ENCODE data around the gene CASP4.

CASP4 gene

DNA sequence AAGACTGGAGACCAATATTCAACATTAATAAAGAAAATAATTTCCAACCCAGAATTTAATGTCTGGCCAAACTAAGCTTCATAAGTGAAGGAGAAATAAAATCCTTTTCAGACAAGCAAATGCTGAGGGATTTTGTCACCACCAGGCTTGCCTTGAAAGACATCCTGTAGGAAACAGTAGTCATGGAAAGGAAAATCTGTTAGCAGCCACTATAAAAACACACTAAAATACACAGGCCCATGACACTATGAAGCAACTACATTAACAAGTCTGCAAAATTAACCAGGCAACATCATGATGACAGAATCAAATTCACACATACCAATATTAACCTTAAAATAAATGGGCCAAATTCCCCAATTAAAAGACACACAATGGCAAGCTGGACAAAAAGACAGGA, 2.4 kb upstream of the CASP4 start:
- Histone ChIP-seq H3K4me3 (ENCODE audit: insufficient read length, low read depth) (no peak overlapping the region), H3K36me3 (ENCODE audit: insufficient read depth, insufficient read length, low read length) (no peaks in the 10 kb centered on the region), H3K4me1 (ENCODE audit: insufficient read depth, insufficient read length) (no peaks in the 10 kb centered on the region), H3K9me3 (ENCODE audit: insufficient read depth, low read length) (peaks cover 11% of the 10 kb centered on the region), H3K9ac (ENCODE audit: insufficient read length, low read depth) (no peak overlapping the region), H3K27me3 (ENCODE audit: insufficient read depth, insufficient read length) (no peaks in the 10 kb centered on the region)
- TF ChIP-seq ZNF274 (IDR thresholded peaks at IDR 0.05; ENCODE audit: low read depth, low read length) (no peak), SUZ12 (IDR thresholded peaks at IDR 0.05; ENCODE audit: extremely low read depth, insufficient read depth, insufficient read length) (no peak), YY1 (IDR thresholded peaks at IDR 0.05; ENCODE audit: insufficient read depth, insufficient read length) (no peak)
- no peak for DNase-seq (ENCODE audit: low read depth, low spot score)

DNA sequence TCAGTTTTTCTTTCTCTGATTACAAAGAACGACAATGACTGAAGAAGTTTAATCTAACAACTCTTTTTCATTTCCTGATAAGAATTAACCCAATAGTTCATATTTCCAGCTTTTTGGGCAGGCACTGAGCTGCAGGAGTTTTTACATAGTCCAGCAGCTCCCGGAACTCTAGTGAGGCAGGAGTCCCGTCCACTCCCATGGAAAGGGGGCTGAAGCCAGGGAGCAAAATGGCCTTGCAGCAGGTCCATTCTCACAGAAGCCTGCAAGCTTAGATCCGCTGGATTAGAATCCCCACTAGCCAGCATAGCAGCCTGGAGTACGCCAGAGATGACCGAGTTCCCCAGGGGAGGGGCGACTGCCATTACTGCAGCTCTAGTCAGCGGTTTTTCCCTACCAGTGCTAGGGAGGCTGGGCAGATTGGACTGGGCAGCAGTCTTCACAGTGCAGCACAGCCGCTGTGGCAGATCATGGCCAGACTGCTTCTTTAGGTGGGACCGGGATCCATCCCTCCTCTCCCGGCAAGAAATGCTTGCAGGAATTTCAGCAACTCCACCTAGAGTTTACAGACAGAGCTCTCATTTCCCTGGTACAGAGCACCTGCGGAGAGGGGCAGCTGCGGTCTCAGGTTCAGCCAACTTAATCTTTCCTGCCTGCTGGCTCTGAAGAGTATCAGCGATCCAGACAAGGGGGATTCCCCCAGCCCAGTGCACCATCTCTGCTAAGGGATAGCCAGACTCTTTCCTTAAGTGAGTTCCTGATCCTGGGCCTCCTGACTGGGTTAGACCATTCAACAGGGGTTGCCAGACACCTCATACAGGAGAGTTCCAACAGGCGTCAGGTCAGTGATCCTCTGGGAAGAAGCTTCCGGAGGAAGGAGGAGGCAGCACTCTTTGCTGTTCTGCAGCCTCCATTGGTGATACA, 742 bp upstream of the CASP4 start:
- Histone ChIP-seq H3K9ac (ENCODE audit: insufficient read length, low read depth) (no peak overlapping the region), H3K36me3 (ENCODE audit: insufficient read depth, insufficient read length, low read length) (no peaks in the 10 kb centered on the region), H3K9me3 (ENCODE audit: insufficient read depth, low read length) (peaks cover 11% of the 10 kb centered on the region), H3K4me3 (ENCODE audit: insufficient read length, low read depth) (no peak overlapping the region), H3K27me3 (ENCODE audit: insufficient read depth, insufficient read length) (no peaks in the 10 kb centered on the region), H3K4me1 (ENCODE audit: insufficient read depth, insufficient read length) (no peaks in the 10 kb centered on the region)
- TF ChIP-seq SUZ12 (IDR thresholded peaks at IDR 0.05; ENCODE audit: extremely low read depth, insufficient read depth, insufficient read length): no peak
- no peak for TF ChIP-seq YY1 (IDR thresholded peaks at IDR 0.05; ENCODE audit: insufficient read depth, insufficient read length)
- no peak for TF ChIP-seq ZNF274 (IDR thresholded peaks at IDR 0.05; ENCODE audit: low read depth, low read length)
- DNase-seq (ENCODE audit: low read depth, low spot score): no peak

- no peak overlapping the region for H3K4me3 ChIP-seq (ENCODE audit: insufficient read length, low read depth)
- H3K27me3 ChIP-seq (ENCODE audit: insufficient read depth, insufficient read length): no peaks in the 10 kb centered on the region
- TF ChIP-seq ZNF274 (IDR thresholded peaks at IDR 0.05; ENCODE audit: low read depth, low read length): no peak
- no peak for TF ChIP-seq YY1 (IDR thresholded peaks at IDR 0.05; ENCODE audit: insufficient read depth, insufficient read length)
- no peak for TF ChIP-seq SUZ12 (IDR thresholded peaks at IDR 0.05; ENCODE audit: extremely low read depth, insufficient read depth, insufficient read length)
- H3K9me3 ChIP-seq (ENCODE audit: insufficient read depth, low read length): 0 out of 2 replicates have a peak, but pooled peaks cover under 1% of the 10 kb centered on the region
- H3K36me3 ChIP-seq (ENCODE audit: insufficient read depth, insufficient read length, low read length): no peaks in the 10 kb centered on the region
- no peak for DNase-seq (ENCODE audit: low read depth, low spot score)
- no peak overlapping the region for H3K9ac ChIP-seq (ENCODE audit: insufficient read length, low read depth)
- no peaks in the 10 kb centered on the region for H3K4me1 ChIP-seq (ENCODE audit: insufficient read depth, insufficient read length)
Observed at GRCh38 chr11:104967534-104968354, 630 bp downstream of the CASP4 start.

DNA sequence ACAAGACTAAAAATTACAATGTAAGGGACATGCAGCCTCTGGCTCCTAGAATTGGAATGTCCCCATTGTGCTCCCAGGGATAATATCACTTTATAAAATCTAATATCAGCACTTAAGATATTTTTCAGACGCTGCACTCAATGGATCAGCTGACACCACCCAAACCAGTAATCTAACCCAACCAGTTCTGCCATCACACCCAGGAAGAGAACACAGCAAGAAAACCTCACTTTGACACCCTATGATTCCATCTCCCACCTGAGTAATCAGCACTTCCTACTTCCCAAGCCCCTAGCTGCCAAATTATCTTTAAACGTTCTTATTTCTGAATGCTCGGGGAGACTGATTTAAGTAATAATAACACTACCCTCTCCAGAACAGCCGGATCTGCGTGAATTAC, 2.6 kb downstream of the CASP4 start:
- DNase-seq (ENCODE audit: low read depth, low spot score): no peak
- Histone ChIP-seq H3K4me1 (ENCODE audit: insufficient read depth, insufficient read length) (no peaks in the 10 kb centered on the region), H3K4me3 (ENCODE audit: insufficient read length, low read depth) (no peak overlapping the region)

DNA sequence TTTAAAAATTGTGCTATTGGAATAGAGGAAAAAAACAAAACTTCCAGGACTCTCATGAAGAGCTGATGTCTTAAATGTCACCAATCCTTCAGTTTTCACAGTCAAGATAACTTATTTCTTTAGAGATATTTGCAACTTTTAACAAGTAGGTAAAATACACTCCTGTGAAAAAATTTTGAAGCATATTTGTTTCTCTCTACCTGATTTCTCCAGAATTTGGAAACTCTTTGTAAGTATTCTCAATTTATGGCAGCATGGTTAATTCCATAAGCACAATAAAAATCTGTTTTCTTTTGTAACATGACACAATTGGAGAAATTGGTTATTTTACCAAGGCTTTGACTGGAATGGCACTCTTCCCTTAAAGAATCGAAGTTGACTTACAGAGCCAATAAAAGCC, 4.1 kb downstream of the CASP4 start:
- Histone ChIP-seq H3K27me3 (ENCODE audit: insufficient read depth, insufficient read length) (no peaks in the 10 kb centered on the region), H3K4me3 (ENCODE audit: insufficient read length, low read depth) (no peak overlapping the region), H3K9me3 (ENCODE audit: insufficient read depth, low read length) (no peaks in the 10 kb centered on the region), H3K4me1 (ENCODE audit: insufficient read depth, insufficient read length) (no peaks in the 10 kb centered on the region), H3K9ac (ENCODE audit: insufficient read length, low read depth) (no peak overlapping the region), H3K36me3 (ENCODE audit: insufficient read depth, insufficient read length, low read length) (no peaks in the 10 kb centered on the region)
- TF ChIP-seq ZNF274 (IDR thresholded peaks at IDR 0.05; ENCODE audit: low read depth, low read length) (no peak), YY1 (IDR thresholded peaks at IDR 0.05; ENCODE audit: insufficient read depth, insufficient read length) (no peak), SUZ12 (IDR thresholded peaks at IDR 0.05; ENCODE audit: extremely low read depth, insufficient read depth, insufficient read length) (no peak)
- no peak for DNase-seq (ENCODE audit: low read depth, low spot score)

More for the DNA sequence above, 2.6 kb downstream of the CASP4 start:
- TF ChIP-seq SUZ12 (IDR thresholded peaks at IDR 0.05; ENCODE audit: extremely low read depth, insufficient read depth, insufficient read length) (no peak), YY1 (IDR thresholded peaks at IDR 0.05; ENCODE audit: insufficient read depth, insufficient read length) (no peak), ZNF274 (IDR thresholded peaks at IDR 0.05; ENCODE audit: low read depth, low read length) (no peak)
- Histone ChIP-seq H3K9ac (ENCODE audit: insufficient read length, low read depth) (no peak overlapping the region), H3K27me3 (ENCODE audit: insufficient read depth, insufficient read length) (no peaks in the 10 kb centered on the region), H3K9me3 (ENCODE audit: insufficient read depth, low read length) (no peaks in the 10 kb centered on the region), H3K36me3 (ENCODE audit: insufficient read depth, insufficient read length, low read length) (no peaks in the 10 kb centered on the region)

DNA sequence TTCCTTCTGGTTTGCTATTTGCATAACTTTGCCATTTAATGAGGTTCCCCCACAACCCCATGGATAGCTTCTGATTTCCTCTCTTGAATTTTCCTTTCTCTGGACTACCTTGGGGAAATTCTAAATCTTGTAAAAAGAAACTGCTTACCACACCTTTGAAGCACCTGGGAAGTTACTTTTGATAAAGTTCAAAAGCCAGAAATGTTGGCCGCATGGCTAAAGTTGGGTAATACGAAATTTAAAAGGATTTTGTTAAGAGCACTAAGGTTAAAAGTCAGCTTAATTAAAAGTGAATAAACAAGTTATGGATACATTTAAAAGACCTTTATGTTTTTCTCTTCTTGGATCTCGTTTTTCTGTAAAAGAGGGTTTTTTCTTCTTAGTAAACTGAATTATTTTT, 5.5 kb downstream of the CASP4 start:
- DNase-seq (ENCODE audit: low read depth, low spot score): no peak
- Histone ChIP-seq H3K4me1 (ENCODE audit: insufficient read depth, insufficient read length) (no peaks in the 10 kb centered on the region), H3K4me3 (ENCODE audit: insufficient read length, low read depth) (no peak overlapping the region), H3K36me3 (ENCODE audit: insufficient read depth, insufficient read length, low read length) (no peaks in the 10 kb centered on the region), H3K27me3 (ENCODE audit: insufficient read depth, insufficient read length) (no peaks in the 10 kb centered on the region), H3K9me3 (ENCODE audit: insufficient read depth, low read length) (no peaks in the 10 kb centered on the region), H3K9ac (ENCODE audit: insufficient read length, low read depth) (no peak overlapping the region)
- TF ChIP-seq SUZ12 (IDR thresholded peaks at IDR 0.05; ENCODE audit: extremely low read depth, insufficient read depth, insufficient read length): no peak
- no peak for TF ChIP-seq YY1 (IDR thresholded peaks at IDR 0.05; ENCODE audit: insufficient read depth, insufficient read length)
- no peak for TF ChIP-seq ZNF274 (IDR thresholded peaks at IDR 0.05; ENCODE audit: low read depth, low read length)

- Histone ChIP-seq H3K4me3 (ENCODE audit: insufficient read length, low read depth) (no peak overlapping the region), H3K9me3 (ENCODE audit: insufficient read depth, low read length) (no peaks in the 10 kb centered on the region), H3K4me1 (ENCODE audit: insufficient read depth, insufficient read length) (no peaks in the 10 kb centered on the region), H3K9ac (ENCODE audit: insufficient read length, low read depth) (no peak overlapping the region), H3K36me3 (ENCODE audit: insufficient read depth, insufficient read length, low read length) (no peaks in the 10 kb centered on the region), H3K27me3 (ENCODE audit: insufficient read depth, insufficient read length) (no peaks in the 10 kb centered on the region)
- TF ChIP-seq YY1 (IDR thresholded peaks at IDR 0.05; ENCODE audit: insufficient read depth, insufficient read length): no peak
- TF ChIP-seq SUZ12 (IDR thresholded peaks at IDR 0.05; ENCODE audit: extremely low read depth, insufficient read depth, insufficient read length): no peak
- TF ChIP-seq ZNF274 (IDR thresholded peaks at IDR 0.05; ENCODE audit: low read depth, low read length): no peak
- no peak for DNase-seq (ENCODE audit: low read depth, low spot score)
Observed at GRCh38 chr11:104957280-104957679, 11.1 kb downstream of the CASP4 start.
